Measurements from ENCODE around the gene HELZ2. TPM values are rescaled to one million over a fixed set of nuclear protein-coding genes. Genes with fewer than 3 reads are reported as not detected.

HELZ2 gene
- total RNA-seq, 1 donor from 2014 or later = 179 TPM

- no peak for DNase-seq (ENCODE audit: extremely low read depth, low read depth, low spot score)
Observed at GRCh38 chr20:63598479-63599395, 24.7 kb upstream of the HELZ2 start.

- no peak for DNase-seq (ENCODE audit: extremely low read depth, low read depth, low spot score)
Observed at GRCh38 chr20:63597651-63598478, 23.8 kb upstream of the HELZ2 start.

GRCh38 chr20:63596423-63596822 is 22.4 kb upstream of the HELZ2 start:
- no peak for DNase-seq (ENCODE audit: extremely low read depth, low read depth, low spot score)

GRCh38 chr20:63595416-63596127 is 21.5 kb upstream of the HELZ2 start:
- DNase-seq (ENCODE audit: extremely low read depth, low read depth, low spot score) = no peak

GRCh38 chr20:63594043-63594561 is 20.1 kb upstream of the HELZ2 start:
- no peak for DNase-seq (ENCODE audit: extremely low read depth, low read depth, low spot score)

GRCh38 chr20:63592661-63593060 is 18.6 kb upstream of the HELZ2 start:
- no peak for DNase-seq (ENCODE audit: extremely low read depth, low read depth, low spot score)

- DNase-seq (ENCODE audit: extremely low read depth, low read depth, low spot score) = no peak
Observed at GRCh38 chr20:63591786-63592355, 17.8 kb upstream of the HELZ2 start.

- no peak for DNase-seq (ENCODE audit: extremely low read depth, low read depth, low spot score)
Observed at GRCh38 chr20:63591147-63591533, 17.1 kb upstream of the HELZ2 start.

GRCh38 chr20:63590218-63591146 is 16.4 kb upstream of the HELZ2 start:
- no peak for DNase-seq (ENCODE audit: extremely low read depth, low read depth, low spot score)

GRCh38 chr20:63589261-63590217 is 15.5 kb upstream of the HELZ2 start:
- DNase-seq (ENCODE audit: extremely low read depth, low read depth, low spot score) = no peak

- no peak for DNase-seq (ENCODE audit: extremely low read depth, low read depth, low spot score)
Observed at GRCh38 chr20:63588641-63589041, 14.6 kb upstream of the HELZ2 start.

GRCh38 chr20:63587776-63588591 is 13.9 kb upstream of the HELZ2 start:
- no peak for DNase-seq (ENCODE audit: extremely low read depth, low read depth, low spot score)

- DNase-seq (ENCODE audit: extremely low read depth, low read depth, low spot score) = no peak
Observed at GRCh38 chr20:63587256-63587655, 13.2 kb upstream of the HELZ2 start.

- no peak for DNase-seq (ENCODE audit: extremely low read depth, low read depth, low spot score)
Observed at GRCh38 chr20:63586797-63587196, 12.8 kb upstream of the HELZ2 start.

- no peak for DNase-seq (ENCODE audit: extremely low read depth, low read depth, low spot score)
Observed at GRCh38 chr20:63585616-63586565, 11.9 kb upstream of the HELZ2 start.

GRCh38 chr20:63582382-63583063 is 8.5 kb upstream of the HELZ2 start:
- DNase-seq (ENCODE audit: extremely low read depth, low read depth, low spot score) = no peak
